ENCODE measurements around the gene DROSHA. TPM values are rescaled to one million over a fixed set of nuclear protein-coding genes. Genes with fewer than 3 reads are reported as not detected.
"Not testable (repeated sequence)": the region's sequence is repeated elsewhere in the genome, so short reads cannot be mapped to it uniquely, and the experiment has no call there.

DROSHA gene
- total RNA-seq, 1 donor from 2014 or later: 58.6 TPM

DNA sequence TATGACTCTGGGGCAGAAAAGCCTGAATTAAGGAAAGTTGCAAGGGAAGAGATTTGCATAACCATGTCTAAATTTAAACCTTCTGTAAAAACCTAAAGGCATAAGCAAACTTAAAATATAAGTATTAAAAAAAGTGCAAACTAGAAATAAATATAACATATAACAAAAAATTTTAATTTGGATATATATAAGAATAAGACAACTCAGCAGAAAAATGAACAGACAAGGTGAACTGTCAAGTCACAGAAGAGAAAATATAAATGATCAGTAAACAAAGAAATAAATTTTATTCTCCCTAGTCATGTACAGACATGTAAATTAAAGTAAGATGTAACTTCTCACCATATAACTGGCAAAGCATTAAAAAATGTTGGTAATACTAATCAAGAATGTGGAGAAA is 37.2 kb upstream of the DROSHA start:
- DNase-seq (ENCODE audit: low read depth): no peak
- TF ChIP-seq, protein P1, sequence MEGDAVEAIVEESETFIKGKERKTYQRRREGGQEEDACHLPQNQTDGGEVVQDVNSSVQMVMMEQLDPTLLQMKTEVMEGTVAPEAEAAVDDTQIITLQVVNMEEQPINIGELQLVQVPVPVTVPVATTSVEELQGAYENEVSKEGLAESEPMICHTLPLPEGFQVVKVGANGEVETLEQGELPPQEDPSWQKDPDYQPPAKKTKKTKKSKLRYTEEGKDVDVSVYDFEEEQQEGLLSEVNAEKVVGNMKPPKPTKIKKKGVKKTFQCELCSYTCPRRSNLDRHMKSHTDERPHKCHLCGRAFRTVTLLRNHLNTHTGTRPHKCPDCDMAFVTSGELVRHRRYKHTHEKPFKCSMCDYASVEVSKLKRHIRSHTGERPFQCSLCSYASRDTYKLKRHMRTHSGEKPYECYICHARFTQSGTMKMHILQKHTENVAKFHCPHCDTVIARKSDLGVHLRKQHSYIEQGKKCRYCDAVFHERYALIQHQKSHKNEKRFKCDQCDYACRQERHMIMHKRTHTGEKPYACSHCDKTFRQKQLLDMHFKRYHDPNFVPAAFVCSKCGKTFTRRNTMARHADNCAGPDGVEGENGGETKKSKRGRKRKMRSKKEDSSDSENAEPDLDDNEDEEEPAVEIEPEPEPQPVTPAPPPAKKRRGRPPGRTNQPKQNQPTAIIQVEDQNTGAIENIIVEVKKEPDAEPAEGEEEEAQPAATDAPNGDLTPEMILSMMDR (conservative IDR thresholded peaks at IDR 0.05; ENCODE audit: low read depth, low read length): no peak
- H3K4me3 ChIP-seq (ENCODE audit: low read depth, low read length): no peak overlapping the region

DNA sequence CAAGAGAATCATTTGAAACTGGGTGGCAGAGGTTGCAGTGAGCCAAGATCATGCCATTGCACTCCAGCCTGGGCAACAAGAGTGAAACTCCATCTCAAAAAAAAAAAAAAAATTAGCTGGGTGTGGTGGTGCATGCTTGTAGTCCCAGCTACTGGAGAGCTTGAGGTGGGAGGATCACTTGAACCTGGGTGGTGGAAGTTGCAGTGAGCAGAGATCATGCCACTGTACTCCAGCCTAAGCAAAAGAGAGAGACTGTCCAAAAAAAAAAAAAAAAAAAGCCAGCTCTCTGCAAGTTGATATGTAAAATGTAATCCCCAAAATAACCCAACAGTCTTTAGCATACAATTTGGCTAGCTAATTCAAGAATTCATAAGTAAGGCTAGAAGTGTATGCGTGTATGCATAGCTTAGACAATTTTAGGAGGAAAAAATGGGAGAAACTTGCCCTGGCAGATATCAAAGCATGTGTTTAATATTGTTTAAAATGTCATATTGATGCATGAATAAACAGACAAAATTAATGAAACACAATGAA is 36.5 kb upstream of the DROSHA start:
- TF ChIP-seq, protein P1 (conservative IDR thresholded peaks at IDR 0.05; ENCODE audit: low read depth, low read length): no peak
- DNase-seq (ENCODE audit: low read depth): no peak
- no peak overlapping the region for H3K4me3 ChIP-seq (ENCODE audit: low read depth, low read length)

DNA sequence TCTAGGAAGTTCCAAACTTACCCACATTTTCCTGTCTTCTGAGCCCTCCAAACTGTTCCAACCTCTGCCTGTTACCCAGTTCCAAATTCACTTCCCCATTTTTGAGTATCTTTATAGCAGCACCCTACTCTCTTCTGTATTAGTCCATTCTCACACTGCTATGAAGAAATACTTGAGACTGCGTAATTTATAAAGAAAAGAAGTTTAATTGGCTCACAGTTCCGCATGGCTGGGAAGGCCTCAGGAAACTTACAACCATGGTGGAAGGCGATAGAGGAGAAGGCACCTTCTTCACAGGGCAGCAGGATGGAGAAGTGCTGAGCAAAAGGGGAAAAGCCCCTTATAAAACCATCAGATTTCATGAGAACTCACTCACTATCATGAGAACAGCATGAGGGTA is 34.5 kb upstream of the DROSHA start:
- H3K4me3 ChIP-seq (ENCODE audit: low read depth, low read length); DNase-seq (ENCODE audit: low read depth): not testable (repeated sequence)

DNA sequence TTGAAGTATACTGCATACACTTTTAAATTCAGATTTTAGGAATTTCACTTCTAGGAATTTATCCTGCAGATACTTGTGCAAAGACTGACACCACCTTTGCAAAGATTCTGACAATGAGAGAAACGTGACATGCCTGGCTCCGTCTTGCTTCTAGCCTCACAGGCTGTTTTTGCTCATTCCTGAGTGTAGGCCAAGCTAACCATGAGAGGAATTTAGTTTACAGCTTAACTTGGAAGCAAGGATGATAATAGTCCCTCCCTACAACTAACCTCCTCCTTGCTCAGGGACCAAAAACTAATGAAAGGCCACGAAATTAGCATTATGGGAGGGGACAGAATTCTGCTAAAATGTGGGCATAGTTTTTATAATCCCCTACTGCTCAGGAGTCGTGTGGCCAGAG is 31.3 kb upstream of the DROSHA start:
- no peak for DNase-seq (ENCODE audit: low read depth)
- H3K4me3 ChIP-seq (ENCODE audit: low read depth, low read length): no peak overlapping the region
- TF ChIP-seq, protein P1 (conservative IDR thresholded peaks at IDR 0.05; ENCODE audit: low read depth, low read length): no peak

DNA sequence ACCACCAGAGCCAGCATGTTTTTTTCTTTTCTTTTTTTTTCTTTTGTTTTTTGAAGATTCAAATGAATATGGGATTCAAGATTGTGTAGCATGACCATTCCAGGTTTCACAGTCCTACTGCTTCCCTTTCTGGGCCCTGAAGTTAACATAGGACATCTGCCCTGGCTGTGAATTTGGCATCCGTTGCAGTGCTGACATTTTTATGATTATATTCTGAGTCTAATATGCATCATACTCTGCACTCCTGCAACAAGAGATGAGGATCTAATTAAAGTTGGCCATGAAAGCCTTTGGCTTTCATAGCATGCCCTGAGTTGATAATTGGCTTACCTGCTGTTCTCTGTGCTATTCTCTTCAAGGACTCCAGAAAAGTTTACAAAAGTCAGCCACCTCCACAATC is 30.1 kb upstream of the DROSHA start:
- TF ChIP-seq, protein P1 (conservative IDR thresholded peaks at IDR 0.05; ENCODE audit: low read depth, low read length): no peak
- H3K4me3 ChIP-seq (ENCODE audit: low read depth, low read length): no peak overlapping the region
- no peak for DNase-seq (ENCODE audit: low read depth)

DNA sequence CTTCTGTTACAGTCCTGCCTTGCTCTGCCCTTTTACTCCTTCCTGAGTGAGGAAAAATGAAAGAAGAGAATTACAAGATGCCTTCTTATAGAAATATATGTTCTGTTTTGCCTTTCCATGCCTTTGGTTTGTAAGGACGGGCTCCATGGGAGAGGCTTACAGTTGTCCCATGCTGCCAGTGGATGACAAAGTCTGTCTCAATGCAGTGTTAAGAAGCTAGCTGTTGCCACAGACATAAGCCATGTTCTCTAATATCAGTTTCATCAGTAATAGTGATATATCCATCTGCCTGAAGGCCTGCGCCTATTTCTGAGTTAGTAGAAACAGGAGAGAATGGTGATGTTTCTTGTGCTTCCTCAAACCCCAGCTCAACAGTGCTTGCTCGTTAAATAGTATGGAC is 28.0 kb upstream of the DROSHA start:
- no peak overlapping the region for H3K4me3 ChIP-seq (ENCODE audit: low read depth, low read length)
- TF ChIP-seq, protein P1 (conservative IDR thresholded peaks at IDR 0.05; ENCODE audit: low read depth, low read length): no peak
- no peak for DNase-seq (ENCODE audit: low read depth)

DNA sequence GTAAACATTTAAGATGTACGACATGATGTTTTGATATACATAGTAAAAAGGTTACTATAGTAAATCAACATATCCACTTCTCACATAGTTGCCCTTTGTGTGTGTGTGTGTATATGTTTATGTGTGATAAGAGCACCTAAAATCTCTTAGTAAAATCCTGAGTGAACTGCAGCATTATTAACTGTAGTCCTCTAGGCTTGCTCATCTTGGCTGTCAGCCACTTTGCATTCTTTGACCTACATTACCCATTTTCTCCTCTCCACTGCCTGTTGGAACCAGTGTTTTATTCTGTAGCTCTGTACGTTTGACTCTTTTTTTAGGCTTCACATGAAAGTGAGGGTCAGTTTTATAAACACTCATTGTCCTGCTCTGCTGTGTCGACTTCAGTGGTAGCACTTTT is 24.6 kb upstream of the DROSHA start:
- no peak overlapping the region for H3K4me3 ChIP-seq (ENCODE audit: low read depth, low read length)
- TF ChIP-seq, protein P1 (conservative IDR thresholded peaks at IDR 0.05; ENCODE audit: low read depth, low read length): no peak
- no peak for DNase-seq (ENCODE audit: low read depth)

Measured in epithelial cell of proximal tubule (primary cell).